Activated CD8-positive, alpha-beta memory T cell treated with anti-CD3 and anti-CD28 coated beads, Interleukin-2, amount 50 U/mL, for 24 hours (primary cell): ENCODE data around the gene STARD3.
"Not testable (repeated sequence)": the region's sequence is repeated elsewhere in the genome, so short reads cannot be mapped to it uniquely, and the experiment has no call there.

ENCODE experiments used
- DNase-seq: peaks from one replicate; pipeline ENCODE4 v3.0.0-alpha.2; 2020; ENCODE audit errors: extremely low read depth

STARD3 gene

DNA sequence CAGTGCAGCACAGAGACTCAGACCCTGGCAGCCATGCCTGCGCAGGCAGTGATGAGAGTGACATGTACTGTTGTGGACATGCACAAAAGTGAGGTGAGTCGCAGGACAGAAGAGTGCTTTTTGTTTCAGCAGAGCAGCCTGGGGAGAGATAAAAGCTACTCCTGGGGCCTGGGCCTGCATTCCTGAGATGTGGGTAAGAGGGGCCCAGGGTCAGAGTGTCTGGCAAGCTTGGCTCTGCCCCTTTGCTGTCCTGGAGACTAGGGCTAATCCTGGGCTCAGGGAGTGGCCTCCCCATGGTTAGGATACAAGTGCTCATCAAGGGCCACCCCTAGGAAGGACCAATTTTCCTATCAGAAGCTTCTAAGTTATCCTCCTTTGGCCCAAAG is 58.1 kb downstream of the STARD3 start:
- no peak for DNase-seq

- no peak for DNase-seq
Measured at GRCh38 chr17:39696731-39697130, 59.8 kb downstream of the STARD3 start.

DNA sequence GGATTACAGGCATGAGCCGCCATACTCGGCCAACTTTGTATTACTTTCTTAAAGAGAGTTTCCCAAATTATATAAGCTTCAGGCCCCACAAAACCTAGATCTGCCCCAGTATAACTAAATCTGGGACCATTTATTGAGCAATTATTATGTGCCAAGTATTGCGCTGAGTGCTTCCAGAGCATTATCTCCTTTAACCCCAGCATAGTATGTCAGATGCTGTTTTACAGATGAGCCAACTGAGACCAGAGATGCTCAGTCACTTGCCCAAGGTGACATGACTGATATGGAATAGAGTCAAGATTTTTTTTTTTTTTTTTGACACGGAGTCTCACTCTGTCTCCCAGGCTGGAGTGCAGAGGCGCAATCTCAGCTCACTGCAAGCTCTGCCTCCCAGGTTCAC is 61.0 kb downstream of the STARD3 start:
- no peak for DNase-seq

- not testable (repeated sequence) for DNase-seq
Measured at GRCh38 chr17:39699157-39699817, 62.3 kb downstream of the STARD3 start.

- no peak for DNase-seq
Measured at GRCh38 chr17:39699818-39700147, 62.8 kb downstream of the STARD3 start, which contains the start of gene ERBB2. Gene ERBB2 (plus strand): TSS chr17:39700064. CDS start chr17:39700239, 175 bp downstream.

DNA sequence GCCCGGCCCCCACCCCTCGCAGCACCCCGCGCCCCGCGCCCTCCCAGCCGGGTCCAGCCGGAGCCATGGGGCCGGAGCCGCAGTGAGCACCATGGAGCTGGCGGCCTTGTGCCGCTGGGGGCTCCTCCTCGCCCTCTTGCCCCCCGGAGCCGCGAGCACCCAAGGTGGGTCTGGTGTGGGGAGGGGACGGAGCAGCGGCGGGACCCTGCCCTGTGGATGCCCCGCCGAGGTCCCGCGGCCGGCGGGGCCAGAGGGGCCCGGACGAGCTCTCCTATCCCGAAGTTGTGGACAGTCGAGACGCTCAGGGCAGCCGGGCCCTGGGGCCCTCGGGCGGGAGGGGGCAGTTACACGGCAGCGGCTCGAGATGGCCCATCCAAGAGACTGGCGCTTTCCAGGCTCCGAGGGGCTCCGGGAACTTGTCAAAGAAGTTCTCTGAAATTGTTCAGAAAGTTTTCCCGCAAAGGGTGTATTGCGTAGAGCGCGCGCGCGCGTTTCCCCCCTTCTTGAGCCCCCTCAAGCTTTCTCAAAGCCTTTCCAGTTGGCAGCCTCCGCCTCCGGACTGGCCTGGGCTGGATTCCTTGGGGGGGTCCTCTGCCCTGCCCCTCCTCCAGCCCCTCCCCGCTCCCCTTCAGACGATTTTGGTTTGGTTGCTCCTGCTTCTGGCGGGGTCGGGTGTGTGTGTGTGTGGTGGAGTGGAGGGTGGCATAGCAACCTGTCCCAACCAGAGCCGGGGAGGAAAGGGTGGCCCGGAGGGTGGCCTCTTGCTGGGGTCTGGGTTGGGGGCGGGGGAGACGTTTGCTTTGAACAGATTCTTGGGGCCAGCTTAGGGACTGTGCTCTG is 63.4 kb downstream of the STARD3 start:
- no peak for DNase-seq

GRCh38 chr17:39701012-39701783 is 64.3 kb downstream of the STARD3 start:
- no peak for DNase-seq

DNA sequence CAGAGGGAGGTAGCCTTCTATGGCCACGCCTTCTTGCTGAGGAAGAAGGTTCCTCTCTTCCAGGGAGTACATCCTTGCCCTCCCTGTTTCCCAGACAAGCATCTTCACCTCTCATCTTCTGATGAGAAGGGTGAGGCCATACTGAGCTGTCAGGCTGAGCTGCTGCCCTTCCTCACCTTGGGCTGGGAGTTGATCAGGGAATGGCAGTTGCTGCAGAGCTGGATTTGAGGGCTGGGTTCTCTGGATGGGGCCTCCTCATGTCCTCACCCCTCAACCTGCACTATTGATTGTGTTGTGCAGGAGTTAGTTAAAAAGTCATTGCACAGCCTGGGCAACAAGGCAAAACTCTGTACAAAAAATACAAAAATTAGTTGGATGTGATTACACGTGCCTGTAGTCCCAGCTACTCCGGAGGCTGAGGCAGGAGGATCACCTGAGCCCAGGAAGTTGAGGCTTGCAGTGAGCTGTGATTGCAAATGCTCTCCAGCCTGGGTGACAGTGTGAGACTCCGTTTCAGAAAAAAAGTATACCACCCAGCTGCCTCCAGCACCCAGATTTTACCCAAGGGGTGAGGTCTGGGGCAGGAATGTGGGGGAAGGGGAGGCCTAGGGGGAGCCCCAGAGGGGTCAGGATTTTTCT is 65.0 kb downstream of the STARD3 start:
- DNase-seq = no peak

- no peak for DNase-seq
Measured at GRCh38 chr17:39702901-39703893, 66.3 kb downstream of the STARD3 start.

GRCh38 chr17:39703913-39704312 is 67.0 kb downstream of the STARD3 start:
- DNase-seq = no peak

DNA sequence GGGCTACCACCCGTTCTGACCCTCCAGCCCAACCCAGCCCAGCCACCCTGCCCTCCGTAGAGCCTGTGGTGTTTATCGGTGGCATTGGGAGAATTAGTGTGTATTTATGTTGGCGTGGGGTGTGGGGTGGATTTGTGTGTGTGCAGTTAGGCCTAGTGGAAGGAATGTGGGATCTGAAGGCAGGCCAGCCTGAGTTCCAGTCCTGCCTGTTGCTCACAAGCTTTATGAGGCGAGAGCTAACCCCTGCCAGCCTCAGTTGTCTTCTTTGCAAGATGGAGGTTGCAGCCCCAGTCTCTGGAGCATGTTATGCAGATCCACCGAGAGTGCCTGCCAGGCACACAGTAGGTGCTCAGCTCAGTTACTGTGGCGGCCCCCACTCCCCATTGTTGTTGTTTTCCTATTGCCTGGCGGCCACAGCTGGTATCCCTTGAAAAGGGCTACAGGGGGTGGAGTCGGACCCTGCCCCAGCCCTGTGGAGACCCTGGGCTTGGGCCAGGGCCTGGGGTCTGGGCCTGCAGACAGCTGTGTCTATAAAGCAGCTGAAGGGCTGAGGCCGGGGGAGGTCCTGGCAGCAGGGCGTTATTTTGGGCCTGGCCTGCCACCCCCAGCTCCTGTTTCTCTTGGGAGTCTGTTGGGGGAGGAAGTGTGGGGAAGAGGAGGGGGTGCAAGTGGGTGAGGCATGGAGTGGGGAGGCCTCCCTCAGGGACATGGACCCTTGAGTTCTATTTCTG is 68.0 kb downstream of the STARD3 start:
- DNase-seq = no peak

GRCh38 chr17:39705786-39706348 is 68.9 kb downstream of the STARD3 start:
- no peak for DNase-seq

GRCh38 chr17:39706383-39706782 is 69.4 kb downstream of the STARD3 start:
- no peak for DNase-seq

DNA sequence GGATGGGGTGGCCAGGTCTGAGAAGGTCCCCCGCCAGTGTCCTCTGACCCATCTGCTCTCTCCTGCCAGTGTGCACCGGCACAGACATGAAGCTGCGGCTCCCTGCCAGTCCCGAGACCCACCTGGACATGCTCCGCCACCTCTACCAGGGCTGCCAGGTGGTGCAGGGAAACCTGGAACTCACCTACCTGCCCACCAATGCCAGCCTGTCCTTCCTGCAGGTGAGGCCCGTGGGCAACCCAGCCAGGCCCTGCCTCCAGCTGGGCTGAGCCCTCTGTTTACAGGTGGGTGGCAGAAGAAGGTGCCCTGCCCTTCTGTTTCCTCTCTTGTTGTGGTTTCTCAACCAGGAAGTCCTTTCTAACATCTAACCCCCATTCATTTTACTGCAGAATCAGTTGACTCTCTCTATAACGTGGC is 70.0 kb downstream of the STARD3 start:
- no peak for DNase-seq

GRCh38 chr17:39709319-39709997 is 72.5 kb downstream of the STARD3 start:
- no peak for DNase-seq

GRCh38 chr17:39709998-39710964 is 73.3 kb downstream of the STARD3 start:
- no peak for DNase-seq

DNA sequence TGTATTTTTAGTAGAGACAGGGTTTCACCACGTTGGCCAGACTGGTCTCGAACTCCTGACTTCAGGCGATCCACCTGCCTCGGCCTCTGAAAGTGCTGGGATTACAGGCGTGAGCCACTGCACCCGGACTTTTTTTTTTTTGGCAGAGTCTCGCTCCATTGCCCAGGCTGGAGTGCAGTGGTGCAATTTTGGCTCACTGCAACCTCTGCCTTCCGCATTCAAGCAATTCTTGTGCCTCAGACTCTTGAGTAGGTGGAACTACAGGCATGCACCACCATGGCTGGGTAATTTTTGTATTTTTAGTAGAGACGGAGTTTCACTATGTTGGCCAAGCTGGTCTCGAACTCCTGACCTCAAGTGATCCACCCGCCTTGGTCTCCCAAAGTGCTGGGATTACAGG is 74.1 kb downstream of the STARD3 start:
- not testable (repeated sequence) for DNase-seq

- DNase-seq = no peak
Measured at GRCh38 chr17:39711851-39712250, 74.9 kb downstream of the STARD3 start.
